HG03460 (cell line): ENCODE data around the gene CELA2B.
"Not testable (repeated sequence)": the region's sequence is repeated elsewhere in the genome, so short reads cannot be mapped to it uniquely, and the experiment has no call there.

ENCODE experiments used
- ATAC-seq: cut with Tn5 transposase; IDR thresholded peaks from one replicate; pipeline ENCODE4 v1.9.1; 2021; ENCODE audit not compliant: unreplicated experiment

The CELA2B gene

GRCh38 chr1:15475752-15476314 is at the start of gene CELA2B:
CELA2B (plus strand) TSS chr1:15476104; CDS start chr1:15476126, 22 bp downstream.
- ATAC-seq, result no peak

- ATAC-seq, result no peak
Observed at GRCh38 chr1:15426492-15427279, 49.2 kb upstream of the CELA2B start.

- no peak for ATAC-seq
Observed at GRCh38 chr1:15427280-15427666, 48.6 kb upstream of the CELA2B start.

- not testable (repeated sequence) for ATAC-seq
Observed at GRCh38 chr1:15428252-15428651, 47.7 kb upstream of the CELA2B start.

- ATAC-seq, result no peak
Observed at GRCh38 chr1:15428815-15429435, 47.0 kb upstream of the CELA2B start.

GRCh38 chr1:15429701-15430149 is 46.2 kb upstream of the CELA2B start:
- ATAC-seq, result no peak

GRCh38 chr1:15430787-15431570 is 44.9 kb upstream of the CELA2B start:
- no peak for ATAC-seq

GRCh38 chr1:15431571-15431948 is 44.3 kb upstream of the CELA2B start:
- no peak for ATAC-seq

- ATAC-seq, result no peak
Observed at GRCh38 chr1:15432324-15432723, 43.6 kb upstream of the CELA2B start.

- no peak for ATAC-seq
Observed at GRCh38 chr1:15433471-15433870, 42.4 kb upstream of the CELA2B start.

- ATAC-seq, result not testable (repeated sequence)
Observed at GRCh38 chr1:15434739-15435138, 41.2 kb upstream of the CELA2B start.

- ATAC-seq, result no peak
Observed at GRCh38 chr1:15435239-15436077, 40.4 kb upstream of the CELA2B start.

GRCh38 chr1:15436881-15437442 is 38.9 kb upstream of the CELA2B start:
- ATAC-seq, result no peak

- ATAC-seq, result no peak
Observed at GRCh38 chr1:15439325-15439724, 36.6 kb upstream of the CELA2B start.

- ATAC-seq, result no peak
Observed at GRCh38 chr1:15440357-15440756, 35.5 kb upstream of the CELA2B start.

GRCh38 chr1:15441247-15441646 is 34.7 kb upstream of the CELA2B start:
- ATAC-seq, result no peak

- no peak for ATAC-seq
Observed at GRCh38 chr1:15442119-15442518, 33.8 kb upstream of the CELA2B start.

GRCh38 chr1:15442759-15443158 is 33.1 kb upstream of the CELA2B start:
- no peak for ATAC-seq

- no peak for ATAC-seq
Observed at GRCh38 chr1:15443281-15443680, 32.6 kb upstream of the CELA2B start.
